RWPE1 (cell line): ENCODE data around the gene PAAF1.
A peak's percentile ranks its signal among the peaks of the same experiment; 100 is the strongest.

Experiments
- CTCF ChIA-PET: fragments of 350-600 bp; sonication (Branson Sonifier 250); formaldehyde crosslinking; extraction: SDS; loops from one replicate; lab custom pipeline; 2021; lab: Yijun Ruan, JAX
- POLR2A ChIA-PET: fragments of 400-600 bp; formaldehyde crosslinking; extraction: SDS; loops from one replicate; lab custom pipeline; 2020; ENCODE audit warnings: antibody characterized with exemption; ENCODE audit not compliant: low non-redundant PET; lab: Yijun Ruan, JAX
- DNase-seq: peaks from one replicate; pipeline ENCODE4 v3.0.0; 2012; ENCODE audit warnings: low spot score
- H3K27ac ChIP-seq: fragments of 450-650 bp; 2 replicates; pipeline ENCODE4 v1.5.1; 2017
- TF ChIP-seq, protein P1 (sequence below): fragments of 450-650 bp; conservative IDR thresholded peaks from 2 replicates; pipeline ENCODE4 v1.5.1; 2017; ENCODE audit warnings: low read depth, mild to moderate bottlenecking

The PAAF1 gene

DNA sequence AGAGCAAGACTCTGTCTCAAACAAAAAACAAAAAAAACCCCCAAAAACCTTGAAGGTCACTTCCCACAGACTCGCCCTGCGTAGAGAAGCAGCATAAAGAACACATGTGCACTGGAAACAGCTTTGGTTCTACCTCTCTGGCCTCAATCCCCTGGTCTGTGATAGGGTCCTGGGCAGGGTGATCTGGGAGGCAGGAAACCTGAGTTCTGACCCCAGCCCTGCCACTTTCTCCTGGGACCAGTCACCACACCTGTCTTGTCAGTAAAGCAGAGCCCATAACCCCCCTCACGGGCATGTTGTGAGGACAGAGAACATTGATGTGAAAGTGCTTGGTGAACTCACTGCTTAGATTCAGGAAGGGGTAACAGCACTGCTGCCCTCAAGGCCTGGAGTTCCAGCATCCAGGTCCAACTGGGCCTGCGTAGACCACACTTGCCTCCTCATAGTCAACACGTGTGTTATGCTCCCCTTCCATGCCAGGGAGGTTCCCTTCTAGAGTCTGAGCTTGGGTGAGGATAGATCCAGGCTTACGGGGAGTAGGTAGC, 94.4 kb downstream of the PAAF1 start:
- ChIA-PET POLR2A (no interaction called here), CTCF (interaction anchor here (0.6 kb wide), 1 partner anchor 303 kb away, joined by 5 read pairs; no protein-coding TSS in a partner anchor)
- TF ChIP-seq, protein P1, sequence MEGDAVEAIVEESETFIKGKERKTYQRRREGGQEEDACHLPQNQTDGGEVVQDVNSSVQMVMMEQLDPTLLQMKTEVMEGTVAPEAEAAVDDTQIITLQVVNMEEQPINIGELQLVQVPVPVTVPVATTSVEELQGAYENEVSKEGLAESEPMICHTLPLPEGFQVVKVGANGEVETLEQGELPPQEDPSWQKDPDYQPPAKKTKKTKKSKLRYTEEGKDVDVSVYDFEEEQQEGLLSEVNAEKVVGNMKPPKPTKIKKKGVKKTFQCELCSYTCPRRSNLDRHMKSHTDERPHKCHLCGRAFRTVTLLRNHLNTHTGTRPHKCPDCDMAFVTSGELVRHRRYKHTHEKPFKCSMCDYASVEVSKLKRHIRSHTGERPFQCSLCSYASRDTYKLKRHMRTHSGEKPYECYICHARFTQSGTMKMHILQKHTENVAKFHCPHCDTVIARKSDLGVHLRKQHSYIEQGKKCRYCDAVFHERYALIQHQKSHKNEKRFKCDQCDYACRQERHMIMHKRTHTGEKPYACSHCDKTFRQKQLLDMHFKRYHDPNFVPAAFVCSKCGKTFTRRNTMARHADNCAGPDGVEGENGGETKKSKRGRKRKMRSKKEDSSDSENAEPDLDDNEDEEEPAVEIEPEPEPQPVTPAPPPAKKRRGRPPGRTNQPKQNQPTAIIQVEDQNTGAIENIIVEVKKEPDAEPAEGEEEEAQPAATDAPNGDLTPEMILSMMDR = no peak
- DNase-seq = no peak
- no peak overlapping the region for H3K27ac ChIP-seq

DNA sequence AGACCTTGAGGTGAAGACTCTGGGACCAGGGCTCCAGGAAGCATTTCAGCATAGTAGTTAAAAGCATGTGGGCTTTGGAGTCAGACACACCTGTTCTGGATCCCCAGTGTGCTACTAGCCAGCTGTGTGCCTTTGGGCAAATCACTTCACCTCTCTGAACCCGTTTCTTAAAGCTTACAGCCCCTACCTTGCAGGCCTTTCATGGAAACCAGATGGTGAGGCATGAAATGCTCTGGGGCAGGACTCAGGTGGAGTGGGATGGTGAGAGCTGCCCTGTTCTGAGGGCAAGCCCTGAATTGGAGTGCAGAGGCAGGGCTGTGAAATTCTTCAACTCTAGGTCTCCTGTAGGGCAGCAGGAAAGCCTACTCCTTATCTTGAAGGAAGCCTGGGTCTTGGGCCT, 95.4 kb downstream of the PAAF1 start:
- ChIA-PET CTCF (no interaction called here), POLR2A (no interaction called here)
- TF ChIP-seq, protein P1 = no peak

DNA sequence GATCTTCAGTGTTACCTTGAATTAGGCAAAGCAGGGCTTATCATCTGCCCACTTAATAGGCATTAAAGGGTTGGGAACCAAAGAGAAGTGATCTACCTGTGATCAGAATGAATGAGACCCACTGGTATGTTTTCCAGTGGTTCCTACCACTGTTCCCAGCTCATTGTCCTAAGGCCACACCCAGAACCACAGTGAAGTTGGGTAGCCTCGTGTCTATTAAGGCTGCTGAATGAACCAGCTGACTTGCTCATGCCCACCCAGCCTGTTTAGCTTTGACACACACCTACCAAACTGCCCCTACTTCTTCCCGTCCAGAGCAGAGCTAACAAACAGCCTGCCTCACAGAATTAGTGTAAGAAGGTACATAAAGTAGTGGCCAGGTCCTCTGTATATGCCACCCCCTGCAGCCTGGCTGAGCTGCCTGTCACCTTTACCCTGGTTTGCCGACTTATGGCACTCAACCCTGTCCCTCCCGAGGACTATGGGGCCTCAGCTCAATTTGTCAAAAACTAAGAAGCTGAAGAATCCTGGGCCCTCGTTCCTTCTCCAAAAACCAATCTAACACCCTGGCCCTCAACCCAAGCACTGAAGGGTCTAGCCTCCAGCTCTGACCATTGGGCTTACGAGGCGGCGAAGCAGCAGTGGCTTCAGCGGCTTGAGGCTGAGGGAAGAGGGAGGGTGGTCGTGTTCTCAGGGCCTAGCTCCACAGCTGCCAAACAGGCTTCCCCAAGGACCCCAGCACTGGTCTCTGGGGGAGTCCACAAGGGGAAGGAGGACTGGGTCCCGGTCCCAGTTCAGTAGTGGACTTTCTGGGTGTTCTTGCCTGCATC, 96.0 kb downstream of the PAAF1 start:
- H3K27ac ChIP-seq = peak overlapping the region; percentile 77
- CTCF ChIA-PET = interaction anchor here (1.4 kb wide), 1 partner anchor 9 kb away, joined by 5 read pairs; no protein-coding TSS in a partner anchor
- DNase-seq = no peak
- POLR2A ChIA-PET = no interaction called here
- TF ChIP-seq, protein P1 = no peak

More for the DNA sequence above, 95.4 kb downstream of the PAAF1 start:
- H3K27ac ChIP-seq = no peak overlapping the region
- DNase-seq = no peak

DNA sequence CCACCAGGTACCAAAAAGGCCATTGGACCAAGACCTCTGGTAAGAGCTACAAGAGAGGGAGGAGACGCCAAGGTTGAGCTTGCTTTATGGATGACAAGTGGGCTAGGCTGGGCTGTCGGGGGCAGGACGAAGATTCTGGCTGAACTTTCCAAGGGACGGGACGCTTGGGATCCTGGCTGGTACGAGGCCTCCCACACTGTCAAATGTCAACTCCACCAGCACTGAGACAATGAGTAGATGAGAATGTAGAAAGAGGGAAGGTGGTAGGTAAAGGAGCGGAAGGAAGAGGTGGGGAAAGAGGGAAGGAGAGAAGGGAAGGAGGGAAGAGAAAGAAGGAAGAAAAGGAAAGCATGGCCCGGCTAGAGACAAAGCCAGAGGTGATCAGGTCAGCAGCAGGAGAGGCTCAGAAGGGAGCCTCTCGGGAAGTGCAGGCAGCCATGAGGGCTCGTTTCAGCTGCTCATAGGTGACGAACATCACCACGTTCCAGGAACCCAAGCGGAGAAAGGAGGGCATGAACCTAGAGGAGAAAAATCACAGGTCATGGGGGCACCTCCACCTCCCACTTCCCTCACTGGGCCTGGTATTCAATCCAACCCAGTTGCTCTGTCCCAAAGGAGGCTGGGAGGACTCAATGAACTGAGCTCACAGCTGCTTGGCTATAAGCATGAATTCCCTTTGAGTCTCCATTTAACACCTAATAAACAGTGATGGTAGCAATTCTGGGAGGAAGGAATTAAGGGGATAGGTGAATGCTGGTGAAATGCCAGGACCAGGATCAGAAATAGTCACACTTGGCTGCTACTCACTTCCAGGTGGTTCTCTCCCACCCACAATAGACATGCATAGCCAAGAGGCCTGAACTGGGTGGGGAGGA, 98.0 kb downstream of the PAAF1 start:
- CTCF ChIA-PET = no interaction called here
- TF ChIP-seq, protein P1 = no peak
- POLR2A ChIA-PET = no interaction called here
- peak overlapping the region; percentile 77 for H3K27ac ChIP-seq
- DNase-seq = no peak

DNA sequence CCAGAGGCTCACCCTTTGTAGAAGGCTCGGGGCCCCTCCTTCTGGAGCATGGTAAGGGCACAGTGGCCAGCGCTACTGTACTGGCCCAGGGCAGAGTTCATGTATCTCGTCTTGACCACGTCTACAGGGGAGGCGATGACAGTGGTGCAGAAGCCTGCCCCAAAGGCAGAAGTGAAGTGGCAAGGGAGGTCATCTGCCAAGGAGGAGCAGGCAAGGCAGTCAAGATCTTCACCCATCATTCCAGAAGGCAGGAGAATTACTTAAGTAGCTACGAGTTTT, 98.6 kb downstream of the PAAF1 start:
- DNase-seq = no peak
- TF ChIP-seq, protein P1 = no peak
- ChIA-PET POLR2A (no interaction called here), CTCF (no interaction called here)
- peak overlapping the region; percentile 77 for H3K27ac ChIP-seq

DNA sequence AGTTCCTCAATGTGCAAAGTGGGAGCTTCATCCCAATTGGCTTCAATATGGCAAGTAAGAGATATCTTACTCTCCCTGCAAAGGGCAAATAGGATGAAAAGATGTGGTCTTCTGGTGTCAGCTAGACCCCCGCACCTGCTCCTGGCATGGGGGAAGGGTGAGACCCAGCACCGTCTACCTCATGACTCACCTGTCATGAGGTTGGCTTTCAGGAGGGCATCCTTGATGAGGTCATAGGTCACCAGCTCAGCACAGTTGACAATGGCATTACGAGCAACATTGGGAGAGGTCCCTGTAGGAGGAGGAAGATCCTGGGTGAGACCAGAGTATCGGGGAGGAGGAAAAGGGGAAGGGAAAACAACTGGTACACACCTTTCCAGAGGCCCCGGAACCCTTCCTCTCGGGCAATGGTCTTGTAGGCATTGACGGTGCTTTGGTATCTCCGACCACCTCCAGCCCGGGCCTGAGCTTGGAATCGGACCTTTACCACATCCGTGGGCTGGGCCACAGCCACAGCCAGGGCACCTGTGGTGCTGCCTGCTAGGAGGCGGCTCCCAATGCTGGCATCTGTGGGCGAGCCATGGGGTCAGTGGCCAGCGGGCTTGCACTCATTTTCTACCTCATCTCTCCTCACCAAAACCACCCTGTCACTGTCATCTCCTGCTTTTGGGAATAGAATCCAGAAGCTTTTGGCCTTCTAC, 99.8 kb downstream of the PAAF1 start:
- ChIA-PET CTCF (interaction anchor here (1.4 kb wide), 1 partner anchor 10 kb away, joined by 3 read pairs; no protein-coding TSS in a partner anchor), POLR2A (no interaction called here)
- TF ChIP-seq, protein P1 = no peak
- no peak for DNase-seq
- H3K27ac ChIP-seq = no peak overlapping the region
